H1 (cell line): ENCODE results near the gene WDR7. TPM values are rescaled to one million over a fixed set of nuclear protein-coding genes. Genes with fewer than 3 reads are reported as not detected.

Source experiments
- BRCA1 ChIP-seq: IDR thresholded peaks from 2 replicates; pipeline ENCODE4 v1.6.1; 2012; ENCODE audit warnings: low read depth, low read length, improper control_type of control experiment
- JUND ChIP-seq: IDR thresholded peaks from 2 replicates; pipeline ENCODE4 v1.6.1; 2011; ENCODE audit warnings: mild to moderate bottlenecking, improper control_type of control experiment, low read length
- polyA plus RNA-seq, 7 experiments: library from polyadenylated mRNA; depleted of rRNA in 3 of 7; stranded (reverse) in 5 of 7; unstranded in 2 of 7; fragments of >200 nt in 5 of 7; fragments of 200-250 nt in 2 of 7; gene quantifications; 1 replicate in 5 of 7; 2 replicates in 1 of 7; 4 replicates in 1 of 7; pipeline versions ENCODE4 v1.2.1 to v1.2.3, GENCODE V29; 2011 to 2013; ENCODE audit warnings: missing spikeins in 2 of 7, mixed read lengths in 2 of 7
- total RNA-seq: library from RNA; stranded (reverse); fragmentation: NEBNext Ultra II Directional; extraction: Animal tissue kit (Norgen Biotek cat#: 25700); gene quantifications from 2 replicates; pipeline ENCODE4 v1.2.1, GENCODE V29; 2021
- TF ChIP-seq, protein P1 (sequence below), 3 experiments: IDR thresholded peaks; 1 replicate in 2 of 3; 2 replicates in 1 of 3; pipeline versions ENCODE4 v1.5.1 to v1.6.1; 2011; ENCODE audit warnings: low read length in 3 of 3, mild to moderate bottlenecking in 3 of 3, inconsistent platforms in 2 of 3, low read depth in 1 of 3, moderate library complexity in 1 of 3; ENCODE audit not compliant: insufficient read depth in 1 of 3; ENCODE audit errors: control extremely low read depth in 1 of 3
- TF ChIP-seq, protein P2 (sequence below): fragments of 300-600 bp; sonication (generic); IDR thresholded peaks from 2 replicates; pipeline ENCODE4 v1.7.1; 2012; ENCODE audit warnings: low read length, moderate library complexity, mild to moderate bottlenecking, inconsistent platforms; ENCODE audit not compliant: insufficient replicate concordance

The WDR7 gene
- total and polyA plus RNA-seq, 2 of the 8 experiments (the other 6 are each of a cell fraction or from before 2014, with no cell fraction given): 5.5 to 15.2 TPM

DNA sequence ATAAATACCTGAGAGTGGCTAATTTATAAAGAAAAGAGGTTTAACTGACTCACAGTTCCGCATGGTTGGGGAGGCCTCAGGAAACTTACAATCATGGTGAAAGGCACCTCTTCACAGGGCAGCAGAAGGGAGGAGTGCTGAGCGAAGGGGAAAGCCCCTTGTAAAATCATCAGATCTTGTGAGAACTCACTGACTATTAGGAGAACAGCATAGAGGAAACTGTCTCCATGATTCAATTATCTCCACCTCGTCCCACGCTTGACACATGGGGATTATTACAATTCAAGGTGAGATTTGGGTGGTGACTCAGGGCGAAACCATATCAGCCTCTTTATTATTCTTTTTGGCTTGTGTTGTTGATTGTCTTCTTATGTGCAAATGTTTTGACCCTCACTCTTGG lies 76.2 kb downstream of the WDR7 start (continued):
- TF ChIP-seq, protein P1, sequence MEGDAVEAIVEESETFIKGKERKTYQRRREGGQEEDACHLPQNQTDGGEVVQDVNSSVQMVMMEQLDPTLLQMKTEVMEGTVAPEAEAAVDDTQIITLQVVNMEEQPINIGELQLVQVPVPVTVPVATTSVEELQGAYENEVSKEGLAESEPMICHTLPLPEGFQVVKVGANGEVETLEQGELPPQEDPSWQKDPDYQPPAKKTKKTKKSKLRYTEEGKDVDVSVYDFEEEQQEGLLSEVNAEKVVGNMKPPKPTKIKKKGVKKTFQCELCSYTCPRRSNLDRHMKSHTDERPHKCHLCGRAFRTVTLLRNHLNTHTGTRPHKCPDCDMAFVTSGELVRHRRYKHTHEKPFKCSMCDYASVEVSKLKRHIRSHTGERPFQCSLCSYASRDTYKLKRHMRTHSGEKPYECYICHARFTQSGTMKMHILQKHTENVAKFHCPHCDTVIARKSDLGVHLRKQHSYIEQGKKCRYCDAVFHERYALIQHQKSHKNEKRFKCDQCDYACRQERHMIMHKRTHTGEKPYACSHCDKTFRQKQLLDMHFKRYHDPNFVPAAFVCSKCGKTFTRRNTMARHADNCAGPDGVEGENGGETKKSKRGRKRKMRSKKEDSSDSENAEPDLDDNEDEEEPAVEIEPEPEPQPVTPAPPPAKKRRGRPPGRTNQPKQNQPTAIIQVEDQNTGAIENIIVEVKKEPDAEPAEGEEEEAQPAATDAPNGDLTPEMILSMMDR (IDR thresholded peaks at IDR 0.05; ENCODE audit: control extremely low read depth in 1 of 3, insufficient read depth in 1 of 3, low read depth in 1 of 3, low read length in 3 of 3): no peak
- TF ChIP-seq, protein P2, sequence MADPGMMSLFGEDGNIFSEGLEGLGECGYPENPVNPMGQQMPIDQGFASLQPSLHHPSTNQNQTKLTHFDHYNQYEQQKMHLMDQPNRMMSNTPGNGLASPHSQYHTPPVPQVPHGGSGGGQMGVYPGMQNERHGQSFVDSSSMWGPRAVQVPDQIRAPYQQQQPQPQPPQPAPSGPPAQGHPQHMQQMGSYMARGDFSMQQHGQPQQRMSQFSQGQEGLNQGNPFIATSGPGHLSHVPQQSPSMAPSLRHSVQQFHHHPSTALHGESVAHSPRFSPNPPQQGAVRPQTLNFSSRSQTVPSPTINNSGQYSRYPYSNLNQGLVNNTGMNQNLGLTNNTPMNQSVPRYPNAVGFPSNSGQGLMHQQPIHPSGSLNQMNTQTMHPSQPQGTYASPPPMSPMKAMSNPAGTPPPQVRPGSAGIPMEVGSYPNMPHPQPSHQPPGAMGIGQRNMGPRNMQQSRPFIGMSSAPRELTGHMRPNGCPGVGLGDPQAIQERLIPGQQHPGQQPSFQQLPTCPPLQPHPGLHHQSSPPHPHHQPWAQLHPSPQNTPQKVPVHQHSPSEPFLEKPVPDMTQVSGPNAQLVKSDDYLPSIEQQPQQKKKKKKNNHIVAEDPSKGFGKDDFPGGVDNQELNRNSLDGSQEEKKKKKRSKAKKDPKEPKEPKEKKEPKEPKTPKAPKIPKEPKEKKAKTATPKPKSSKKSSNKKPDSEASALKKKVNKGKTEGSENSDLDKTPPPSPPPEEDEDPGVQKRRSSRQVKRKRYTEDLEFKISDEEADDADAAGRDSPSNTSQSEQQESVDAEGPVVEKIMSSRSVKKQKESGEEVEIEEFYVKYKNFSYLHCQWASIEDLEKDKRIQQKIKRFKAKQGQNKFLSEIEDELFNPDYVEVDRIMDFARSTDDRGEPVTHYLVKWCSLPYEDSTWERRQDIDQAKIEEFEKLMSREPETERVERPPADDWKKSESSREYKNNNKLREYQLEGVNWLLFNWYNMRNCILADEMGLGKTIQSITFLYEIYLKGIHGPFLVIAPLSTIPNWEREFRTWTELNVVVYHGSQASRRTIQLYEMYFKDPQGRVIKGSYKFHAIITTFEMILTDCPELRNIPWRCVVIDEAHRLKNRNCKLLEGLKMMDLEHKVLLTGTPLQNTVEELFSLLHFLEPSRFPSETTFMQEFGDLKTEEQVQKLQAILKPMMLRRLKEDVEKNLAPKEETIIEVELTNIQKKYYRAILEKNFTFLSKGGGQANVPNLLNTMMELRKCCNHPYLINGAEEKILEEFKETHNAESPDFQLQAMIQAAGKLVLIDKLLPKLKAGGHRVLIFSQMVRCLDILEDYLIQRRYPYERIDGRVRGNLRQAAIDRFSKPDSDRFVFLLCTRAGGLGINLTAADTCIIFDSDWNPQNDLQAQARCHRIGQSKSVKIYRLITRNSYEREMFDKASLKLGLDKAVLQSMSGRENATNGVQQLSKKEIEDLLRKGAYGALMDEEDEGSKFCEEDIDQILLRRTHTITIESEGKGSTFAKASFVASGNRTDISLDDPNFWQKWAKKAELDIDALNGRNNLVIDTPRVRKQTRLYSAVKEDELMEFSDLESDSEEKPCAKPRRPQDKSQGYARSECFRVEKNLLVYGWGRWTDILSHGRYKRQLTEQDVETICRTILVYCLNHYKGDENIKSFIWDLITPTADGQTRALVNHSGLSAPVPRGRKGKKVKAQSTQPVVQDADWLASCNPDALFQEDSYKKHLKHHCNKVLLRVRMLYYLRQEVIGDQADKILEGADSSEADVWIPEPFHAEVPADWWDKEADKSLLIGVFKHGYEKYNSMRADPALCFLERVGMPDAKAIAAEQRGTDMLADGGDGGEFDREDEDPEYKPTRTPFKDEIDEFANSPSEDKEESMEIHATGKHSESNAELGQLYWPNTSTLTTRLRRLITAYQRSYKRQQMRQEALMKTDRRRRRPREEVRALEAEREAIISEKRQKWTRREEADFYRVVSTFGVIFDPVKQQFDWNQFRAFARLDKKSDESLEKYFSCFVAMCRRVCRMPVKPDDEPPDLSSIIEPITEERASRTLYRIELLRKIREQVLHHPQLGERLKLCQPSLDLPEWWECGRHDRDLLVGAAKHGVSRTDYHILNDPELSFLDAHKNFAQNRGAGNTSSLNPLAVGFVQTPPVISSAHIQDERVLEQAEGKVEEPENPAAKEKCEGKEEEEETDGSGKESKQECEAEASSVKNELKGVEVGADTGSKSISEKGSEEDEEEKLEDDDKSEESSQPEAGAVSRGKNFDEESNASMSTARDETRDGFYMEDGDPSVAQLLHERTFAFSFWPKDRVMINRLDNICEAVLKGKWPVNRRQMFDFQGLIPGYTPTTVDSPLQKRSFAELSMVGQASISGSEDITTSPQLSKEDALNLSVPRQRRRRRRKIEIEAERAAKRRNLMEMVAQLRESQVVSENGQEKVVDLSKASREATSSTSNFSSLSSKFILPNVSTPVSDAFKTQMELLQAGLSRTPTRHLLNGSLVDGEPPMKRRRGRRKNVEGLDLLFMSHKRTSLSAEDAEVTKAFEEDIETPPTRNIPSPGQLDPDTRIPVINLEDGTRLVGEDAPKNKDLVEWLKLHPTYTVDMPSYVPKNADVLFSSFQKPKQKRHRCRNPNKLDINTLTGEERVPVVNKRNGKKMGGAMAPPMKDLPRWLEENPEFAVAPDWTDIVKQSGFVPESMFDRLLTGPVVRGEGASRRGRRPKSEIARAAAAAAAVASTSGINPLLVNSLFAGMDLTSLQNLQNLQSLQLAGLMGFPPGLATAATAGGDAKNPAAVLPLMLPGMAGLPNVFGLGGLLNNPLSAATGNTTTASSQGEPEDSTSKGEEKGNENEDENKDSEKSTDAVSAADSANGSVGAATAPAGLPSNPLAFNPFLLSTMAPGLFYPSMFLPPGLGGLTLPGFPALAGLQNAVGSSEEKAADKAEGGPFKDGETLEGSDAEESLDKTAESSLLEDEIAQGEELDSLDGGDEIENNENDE: no peak
- TF ChIP-seq JUND (no peak), BRCA1 (no peak)
